Brain pericyte (primary cell): ENCODE data around the gene C14orf119.
A peak's percentile ranks its signal among the peaks of the same experiment; 100 is the strongest.

Experiments
- DNase-seq: peaks from one replicate; pipeline ENCODE4 v3.0.0-alpha.2; 2012; ENCODE audit warnings: low read depth, low spot score

Gene C14orf119

DNA sequence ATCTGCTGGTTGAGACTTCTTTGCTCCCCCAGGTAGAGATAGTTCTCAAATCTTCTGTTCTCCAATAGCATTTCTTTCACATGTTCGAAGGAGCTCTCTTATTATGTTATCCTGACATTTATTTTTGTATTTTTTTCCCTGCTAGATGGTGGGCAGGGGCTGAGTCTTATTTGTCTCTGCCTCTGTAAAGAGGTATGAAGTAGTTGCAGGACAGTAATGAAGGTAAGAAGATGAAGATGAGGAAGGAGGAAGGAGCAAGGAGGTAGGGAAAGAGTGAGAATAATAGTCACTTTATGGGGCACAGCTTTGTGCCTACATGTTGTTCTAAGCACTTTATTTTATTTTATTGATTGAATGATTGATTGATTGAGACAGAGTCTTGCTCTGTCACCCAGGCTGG is 14.5 kb downstream of the C14orf119 start:
- no peak for DNase-seq

DNA sequence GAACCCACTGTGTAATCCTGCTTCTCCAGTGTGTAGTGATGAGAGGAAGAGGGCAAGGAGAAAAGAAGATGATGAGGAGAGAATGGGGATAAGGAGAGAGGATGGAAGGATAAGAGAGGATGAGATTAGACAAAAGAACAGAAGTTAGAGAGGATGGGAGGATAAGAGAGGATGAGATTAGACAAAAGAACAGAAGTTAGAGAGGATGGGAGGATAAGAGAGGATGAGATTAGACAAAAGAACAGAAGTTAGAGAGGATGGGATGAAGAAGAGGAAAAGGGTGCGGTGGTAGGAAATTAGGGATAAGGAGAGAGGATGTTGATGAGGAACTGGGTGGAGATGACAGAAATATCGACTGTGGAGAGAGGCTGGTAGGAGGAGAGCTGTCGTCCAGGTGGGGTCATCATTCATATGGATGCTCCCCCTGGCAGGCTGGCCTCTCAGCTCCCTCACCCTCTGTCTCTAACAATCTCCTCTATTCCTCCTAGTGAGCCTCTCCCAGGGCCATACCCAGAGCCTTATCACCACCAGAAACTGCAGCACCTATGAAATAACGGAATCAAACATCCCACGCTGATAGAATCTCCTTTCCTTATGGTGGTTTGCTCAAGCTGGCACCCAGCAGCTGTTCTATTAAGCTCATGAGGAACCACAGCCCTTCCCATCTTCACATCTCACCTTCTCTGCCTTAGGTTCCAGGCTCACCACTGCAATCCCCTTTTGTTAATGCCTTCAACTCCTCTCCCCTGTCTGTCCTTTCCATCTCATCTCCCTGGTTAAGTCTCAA is 15.5 kb downstream of the C14orf119 start:
- no peak for DNase-seq

GRCh38 chr14:23112359-23113178 is 17.3 kb downstream of the C14orf119 start:
- DNase-seq = no peak

DNA sequence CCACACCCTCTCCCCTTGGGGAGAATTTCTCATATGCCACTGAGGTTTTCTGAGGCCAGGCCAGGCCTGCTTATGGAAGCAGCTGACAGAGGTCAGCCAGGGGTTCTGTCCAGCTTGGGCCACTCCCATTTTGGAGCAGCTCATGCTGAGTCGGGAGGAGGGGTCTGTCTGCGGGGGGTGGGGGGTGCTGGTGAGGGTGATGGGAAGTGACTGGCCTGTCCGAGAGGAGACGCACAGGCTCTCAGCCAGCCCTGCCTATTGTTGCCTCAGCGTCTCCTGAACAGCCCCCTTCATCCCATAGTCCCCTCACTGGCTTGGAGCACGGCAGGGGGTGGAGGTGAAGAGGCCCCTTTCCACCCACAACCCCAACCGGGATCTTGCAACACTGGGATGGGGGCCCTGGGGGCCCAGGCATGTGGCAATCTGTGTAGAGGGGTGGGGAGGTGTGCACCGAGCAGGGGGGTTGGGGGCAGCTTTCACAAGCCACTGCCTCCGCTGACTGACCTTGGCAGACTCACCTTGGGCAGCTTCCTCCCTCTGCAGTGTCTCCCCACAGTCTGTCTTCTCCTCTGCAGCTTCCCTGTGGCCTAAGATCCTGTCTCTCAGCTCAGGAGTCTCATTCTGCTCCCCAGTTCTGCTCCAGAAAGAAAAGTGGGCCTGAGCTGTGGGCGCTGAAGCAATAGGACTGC is 18.3 kb downstream of the C14orf119 start:
- peak; percentile 92 for DNase-seq

DNA sequence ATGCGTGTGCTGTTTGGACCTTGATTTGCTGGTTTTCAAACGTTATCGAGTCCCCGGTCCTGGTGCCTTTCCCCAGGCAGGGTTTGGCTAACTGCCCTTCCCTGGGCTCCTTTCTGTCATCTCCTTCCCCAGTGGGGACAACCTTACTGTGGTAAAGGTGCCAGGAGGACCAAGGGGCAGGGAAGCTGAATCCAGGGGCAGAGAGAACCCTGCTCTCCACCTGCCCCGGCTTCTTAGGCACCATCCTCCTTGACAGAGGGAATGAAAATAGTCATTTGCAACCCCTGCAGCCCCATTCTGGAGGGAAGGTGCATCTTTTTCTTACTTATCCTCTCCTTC is 18.8 kb downstream of the C14orf119 start:
- DNase-seq = no peak

- DNase-seq = no peak
Measured at GRCh38 chr14:23114669-23115038, 19.3 kb downstream of the C14orf119 start.

GRCh38 chr14:23115039-23115731 is 19.9 kb downstream of the C14orf119 start:
- peak; percentile 93 for DNase-seq

- DNase-seq = no peak
Measured at GRCh38 chr14:23115918-23116317, 20.6 kb downstream of the C14orf119 start.

GRCh38 chr14:23117371-23118020 is 22.2 kb downstream of the C14orf119 start:
- no peak for DNase-seq

DNA sequence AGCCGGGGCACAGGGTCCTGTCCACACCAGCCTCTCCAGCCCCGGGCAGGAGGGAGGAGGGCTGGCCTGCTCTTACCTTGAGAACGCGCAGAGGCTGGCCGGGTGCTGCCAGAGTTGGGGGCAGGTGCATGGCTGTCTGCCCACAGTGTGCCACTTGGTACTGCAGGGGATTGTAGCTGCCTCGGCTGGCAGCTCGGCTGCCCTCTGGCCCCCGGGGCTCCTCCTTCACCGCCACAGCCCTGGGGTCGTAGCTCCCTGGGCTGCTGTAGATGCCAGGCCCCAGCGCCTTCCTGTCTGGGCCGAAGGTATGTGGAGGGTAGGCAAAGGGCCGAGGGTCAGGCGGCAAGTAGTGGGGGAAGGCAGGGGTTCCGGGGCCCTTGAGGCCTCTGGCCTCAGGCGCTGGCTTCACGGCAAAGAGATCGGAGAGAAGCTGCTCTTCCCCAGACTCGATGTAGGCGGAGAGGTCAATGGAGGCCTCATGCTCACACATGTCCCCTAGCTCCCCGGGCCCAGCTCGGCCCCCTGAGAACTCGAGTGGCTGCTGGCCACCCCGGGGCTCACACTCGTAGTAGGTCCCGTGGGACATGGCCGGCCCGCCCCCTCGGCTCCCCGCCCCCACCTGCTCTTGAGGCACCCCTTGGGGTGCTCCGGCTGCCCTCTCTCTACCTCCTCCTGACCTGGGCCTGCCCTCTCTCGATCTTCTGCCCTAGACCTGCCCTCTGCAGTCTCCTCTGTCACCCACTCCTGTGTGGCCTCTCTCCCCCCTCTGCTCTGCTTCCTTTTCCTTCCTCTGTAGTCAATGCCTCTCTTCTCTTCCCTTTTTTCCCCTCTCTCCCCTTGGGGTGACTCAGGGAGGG is 23.4 kb downstream of the C14orf119 start, which contains the start of gene CEBPE:
Gene CEBPE (minus strand): TSS at position 750 of the 857 bp plus-strand sequence. CDS start 164 bp downstream, at position 586.
- no peak for DNase-seq

GRCh38 chr14:23119363-23120327 is 24.3 kb downstream of the C14orf119 start:
- DNase-seq = no peak

GRCh38 chr14:23120541-23121251 is 25.4 kb downstream of the C14orf119 start:
- DNase-seq = peak; percentile 65

DNA sequence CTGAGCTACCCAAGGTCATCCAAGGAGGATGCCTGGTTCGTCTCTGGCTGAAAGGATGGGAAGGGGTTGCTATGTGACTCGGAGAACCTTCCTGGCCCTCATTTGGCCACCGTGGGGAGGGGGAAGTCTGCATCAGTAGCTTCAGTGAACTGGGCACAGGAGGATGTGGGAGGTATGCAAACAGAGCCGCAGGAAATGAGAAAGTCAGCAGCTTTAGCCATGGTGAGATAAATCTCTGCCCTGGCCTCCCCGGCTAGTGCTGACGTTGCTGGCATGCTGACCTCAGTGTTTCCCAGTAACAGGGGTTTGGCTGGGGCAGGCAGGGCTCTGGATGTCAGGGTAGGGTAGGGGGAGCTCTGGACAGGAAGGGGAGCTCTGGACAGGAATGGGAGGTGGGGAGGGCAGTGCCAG is 26.1 kb downstream of the C14orf119 start:
- DNase-seq = no peak

DNA sequence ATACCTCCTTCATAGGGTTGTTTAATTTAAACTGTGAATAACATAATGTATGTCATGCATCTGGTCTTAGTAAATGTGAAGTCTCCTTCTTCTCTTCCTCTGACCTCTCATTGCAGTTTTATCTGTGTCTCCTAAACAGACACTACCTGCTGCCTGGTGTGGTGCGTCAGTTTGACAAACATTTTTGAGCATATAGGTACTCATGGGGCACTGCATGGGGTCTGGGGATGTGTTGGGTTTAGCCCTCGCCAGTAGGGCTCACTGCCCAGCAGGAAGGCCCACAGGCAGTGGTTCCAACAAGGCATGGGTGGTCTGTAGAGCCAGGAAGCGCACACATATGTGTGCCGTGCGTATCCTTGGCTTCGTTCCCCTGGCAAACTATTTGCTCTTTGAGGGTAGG is 26.8 kb downstream of the C14orf119 start:
- no peak for DNase-seq

- no peak for DNase-seq
Measured at GRCh38 chr14:23123419-23123818, 28.1 kb downstream of the C14orf119 start.

DNA sequence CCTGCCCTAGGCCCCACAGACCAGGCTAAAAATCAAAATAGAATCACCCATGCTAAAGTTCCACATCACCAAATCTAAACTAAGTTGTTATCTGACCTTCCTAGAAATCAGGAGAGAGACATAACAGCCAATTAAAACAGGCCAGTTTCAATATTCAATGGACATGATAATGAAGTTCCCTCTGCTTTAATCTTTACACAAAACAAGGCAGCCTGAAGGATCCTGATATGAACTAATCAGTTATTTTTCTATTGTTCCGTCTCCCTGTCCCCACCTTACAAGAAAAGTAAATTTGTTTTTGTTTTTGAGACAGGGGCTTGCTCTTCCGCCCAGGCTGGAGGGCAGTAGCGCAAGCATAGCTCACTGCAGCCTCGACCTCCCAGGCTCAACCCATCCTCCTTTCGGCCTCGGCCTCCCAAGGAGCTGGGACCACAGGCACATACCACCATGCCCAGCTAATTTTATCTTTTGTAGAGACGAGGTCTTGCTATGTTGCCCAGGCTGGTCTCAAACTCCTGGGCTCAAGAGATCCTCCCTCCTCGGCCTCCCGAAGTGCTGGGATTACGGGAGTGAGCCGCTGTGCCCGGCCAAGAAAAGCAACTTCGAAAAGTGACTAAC is 29.1 kb downstream of the C14orf119 start:
- no peak for DNase-seq

DNA sequence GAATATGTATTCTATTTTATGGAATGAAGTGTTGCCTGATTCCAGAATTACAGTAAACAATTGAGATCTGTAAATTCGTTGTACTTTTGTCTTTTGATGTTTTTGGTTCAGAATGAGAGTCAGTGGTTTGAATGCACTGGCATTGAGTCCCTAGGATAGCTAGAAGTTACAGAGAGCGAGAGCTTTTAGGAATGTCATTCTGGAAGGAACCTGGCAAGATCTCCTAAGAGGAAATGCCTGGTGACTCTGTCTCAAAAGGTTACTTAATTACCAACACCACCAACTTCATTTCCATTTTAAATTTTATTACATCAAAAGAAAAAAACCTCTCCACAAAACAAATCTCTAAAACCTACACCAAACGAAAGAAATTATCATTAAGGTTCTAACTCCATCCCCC is 29.7 kb downstream of the C14orf119 start:
- no peak for DNase-seq

GRCh38 chr14:23125933-23126524 is 30.7 kb downstream of the C14orf119 start:
- DNase-seq = no peak
